Measurements from ENCODE around the gene PLA2G10. TPM values are rescaled to one million over a fixed set of nuclear protein-coding genes. Genes with fewer than 3 reads are reported as not detected.

PLA2G10 gene
- total and polyA plus RNA-seq, 8 donors: 1.1 to 6.5 (median 2.4) TPM

GRCh38 chr16:14667347-14668266, 26.5 kb downstream of the PLA2G10 start:
- H3K27me3 ChIP-seq: no peaks in the 10 kb centered on the region
- whole genome bisulfite sequencing, 2 donors: 53 to 56% methylated on average over 16 of the region's 16 CpGs
- peaks cover 0 to 46% (median 18%) of the 10 kb centered on the region in 3 donors for H3K36me3 ChIP-seq
- intact Hi-C loops (cut with DNase I): no loop called here
- H3K4me1 ChIP-seq: peaks cover 11 to 30% (median 24%) of the 10 kb centered on the region in 3 donors
- ATAC-seq (no peak), FAIRE-seq (no peak), DNase-seq (peak in 2 of 6 donors; percentile 19 to 59)
- TF ChIP-seq CTCF (IDR thresholded peaks at IDR 0.05): no peak
- H3K4me3 ChIP-seq: no peak overlapping the region
- no peaks in the 10 kb centered on the region for H3K9me3 ChIP-seq
- peak overlapping the region in 2 of 4 donors; percentile 6 to 41 for H3K27ac ChIP-seq

- Histone ChIP-seq H3K4me1 (no peaks in the 10 kb centered on the region), H3K9me3 (no peaks in the 10 kb centered on the region), H3K4me3 (no peak overlapping the region), H3K36me3 (peaks cover 6 to 42% (median 12%) of the 10 kb centered on the region in 3 donors), H3K27ac (no peak overlapping the region), H3K27me3 (no peaks in the 10 kb centered on the region)
- WGBS, 2 donors: 87 to 90% methylated on average over 2 of the region's 2 CpGs
- no peak for TF ChIP-seq CTCF (IDR thresholded peaks at IDR 0.05)
- intact Hi-C loops (cut with DNase I): no loop called here
- no peak for FAIRE-seq
- ATAC-seq: no peak
- DNase-seq: no peak
These were observed 36.0 kb downstream of the PLA2G10 start for GRCh38 chr16:14658063-14658462.

- 94 to 97% methylated on average over 2 of the region's 2 CpGs for WGBS, 2 donors
- Histone ChIP-seq H3K4me1 (no peaks in the 10 kb centered on the region), H3K36me3 (peaks cover 0 to 55% (median 22%) of the 10 kb centered on the region in 3 donors), H3K9me3 (no peaks in the 10 kb centered on the region), H3K27ac (no peak overlapping the region), H3K27me3 (no peaks in the 10 kb centered on the region), H3K4me3 (no peak overlapping the region)
- intact Hi-C loops (cut with DNase I): no loop called here
- TF ChIP-seq CTCF (IDR thresholded peaks at IDR 0.05): no peak
- no peak for DNase-seq
- ATAC-seq: no peak
- FAIRE-seq: no peak
These were observed 41.4 kb downstream of the PLA2G10 start for GRCh38 chr16:14652726-14653125.

- intact Hi-C loops (cut with DNase I): no loop called here
- FAIRE-seq: no peak
- 67 to 76% methylated on average over 6 of the region's 6 CpGs for WGBS, 2 donors
- no peak for ATAC-seq
- TF ChIP-seq CTCF (IDR thresholded peaks at IDR 0.05): no peak
- no peak for DNase-seq
- Histone ChIP-seq H3K36me3 (peaks cover 0 to 64% (median 19%) of the 10 kb centered on the region in 3 donors), H3K27me3 (no peaks in the 10 kb centered on the region), H3K9me3 (no peaks in the 10 kb centered on the region), H3K27ac (no peak overlapping the region), H3K4me3 (no peak overlapping the region), H3K4me1 (no peaks in the 10 kb centered on the region)
These were observed 43.5 kb downstream of the PLA2G10 start for GRCh38 chr16:14650629-14651028.

- peaks cover 0 to 69% (median 24%) of the 10 kb centered on the region in 3 donors for H3K36me3 ChIP-seq
- FAIRE-seq: no peak
- no peak for TF ChIP-seq CTCF (IDR thresholded peaks at IDR 0.05)
These were observed 44.3 kb downstream of the PLA2G10 start for GRCh38 chr16:14649816-14650215.

More at GRCh38 chr16:14649816-14650215, 44.3 kb downstream of the PLA2G10 start:
- no peaks in the 10 kb centered on the region for H3K9me3 ChIP-seq
- no peaks in the 10 kb centered on the region for H3K4me1 ChIP-seq
- WGBS, 2 donors: 93 to 96% methylated on average over 10 of the region's 10 CpGs
- ATAC-seq: no peak
- H3K27ac ChIP-seq: no peak overlapping the region
- no peak for DNase-seq
- H3K4me3 ChIP-seq: no peak overlapping the region
- H3K27me3 ChIP-seq: no peaks in the 10 kb centered on the region
- intact Hi-C loops (cut with DNase I): no loop called here

Data from pancreas (tissue), 10 donors.